Adrenal gland (tissue), 5 donors: ENCODE data around the gene CHPT1.

ENCODE experiments used
- CTCF ChIP-seq, 6 experiments: fragments of 450-650 bp in 4 of 6; fragments of 200-600 bp in 2 of 6; sonication (generic) in 1 of 6; IDR thresholded peaks; 1 replicate in 5 of 6; 2 replicates in 1 of 6; pipeline versions ENCODE4 v1.5.1 to v1.8.0; 2016 to 2021; ENCODE audit warnings: antibody characterized with exemption in 6 of 6, mild to moderate bottlenecking in 2 of 6, moderate library complexity in 1 of 6
- POLR2A ChIP-seq, 2 donors: fragments of 450-650 bp; IDR thresholded peaks; one replicate each; pipeline ENCODE4 v1.6.1; 2017; ENCODE audit warnings: antibody characterized with exemption in 2 of 2, mild to moderate bottlenecking in 2 of 2, moderate library complexity in 1 of 2
- donor health status: DM: no; HTN: no; CAD: no.

DNA sequence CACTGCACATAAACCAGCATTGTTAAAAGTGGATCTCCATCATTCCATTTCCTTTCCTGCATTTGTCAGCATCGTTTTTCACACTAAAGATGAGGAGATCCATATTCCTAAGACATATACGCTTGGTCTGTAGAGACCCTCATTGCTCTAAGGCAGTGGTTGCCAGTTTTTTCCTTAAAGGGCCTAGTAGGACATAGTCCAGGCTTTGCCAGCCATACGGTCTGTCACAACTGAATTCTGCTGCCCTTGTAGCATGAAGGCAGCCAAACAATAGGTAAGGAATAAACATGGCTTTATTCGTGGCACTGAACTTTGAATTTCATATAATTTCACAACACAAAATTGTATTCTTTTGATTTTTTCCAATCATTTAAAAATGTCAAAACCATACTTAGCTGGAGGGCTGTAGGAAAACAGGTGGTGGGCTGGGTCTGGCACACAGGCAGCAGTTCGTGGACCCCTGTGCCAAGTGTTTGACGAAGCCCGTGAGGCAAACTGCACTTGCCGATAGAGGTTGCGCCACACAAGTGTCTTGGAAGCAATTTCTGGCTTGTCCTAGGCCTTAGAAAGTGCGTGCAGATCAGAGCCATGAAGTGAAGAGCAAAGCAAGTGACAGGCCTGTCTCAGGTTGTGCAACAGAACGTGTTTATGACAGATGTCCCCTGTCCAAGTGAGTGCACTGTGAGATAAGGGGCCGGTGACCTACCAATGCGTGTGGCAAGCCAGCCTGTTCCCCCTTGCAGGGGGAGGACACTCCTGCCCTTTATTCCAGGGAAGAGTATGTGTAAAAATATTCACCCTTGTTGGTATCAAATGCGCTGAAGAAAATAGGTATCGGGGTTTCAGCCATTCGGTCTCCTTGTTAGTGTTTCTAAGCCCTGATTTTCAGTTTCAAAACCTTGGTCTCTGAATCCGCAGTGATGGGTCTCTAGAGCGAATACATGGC, 916 bp upstream of the CHPT1 start:
- TF ChIP-seq POLR2A (IDR thresholded peaks at IDR 0.05), result no peak
- no peak for TF ChIP-seq CTCF (IDR thresholded peaks at IDR 0.05)
